Measurements from ENCODE around the gene MCEMP1. TPM values are rescaled to one million over a fixed set of nuclear protein-coding genes. Genes with fewer than 3 reads are reported as not detected.

The MCEMP1 gene
- total and polyA plus RNA-seq, 2 experiments from 2014 or later = not detected

DNA sequence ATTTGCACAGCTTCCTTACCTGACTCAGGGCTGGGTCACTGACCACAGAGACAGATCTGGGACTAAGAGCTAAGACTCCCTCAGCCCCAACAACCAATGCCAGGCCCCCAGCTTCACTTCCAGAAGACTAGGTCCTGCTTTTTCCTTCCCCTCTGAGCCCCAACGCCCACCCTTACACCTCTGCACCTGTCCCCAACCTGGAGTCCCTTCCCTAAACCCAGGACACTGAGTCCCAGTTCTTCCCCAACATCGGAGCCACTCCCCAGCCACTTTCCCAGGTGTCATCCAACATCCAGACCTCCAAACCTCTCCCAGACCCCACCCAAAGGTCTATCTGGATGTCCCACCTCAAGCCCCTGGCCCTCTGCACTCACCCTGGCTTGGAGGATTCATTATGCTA, 22.1 kb downstream of the MCEMP1 start:
- TF ChIP-seq EZH2 (IDR thresholded peaks at IDR 0.05; ENCODE audit: borderline replicate concordance) = no peak
- TF ChIP-seq EZH2phosphoT487 (IDR thresholded peaks at IDR 0.05; ENCODE audit: low read depth, severe bottlenecking, unreplicated experiment) = no peak
- TF ChIP-seq, protein P1, sequence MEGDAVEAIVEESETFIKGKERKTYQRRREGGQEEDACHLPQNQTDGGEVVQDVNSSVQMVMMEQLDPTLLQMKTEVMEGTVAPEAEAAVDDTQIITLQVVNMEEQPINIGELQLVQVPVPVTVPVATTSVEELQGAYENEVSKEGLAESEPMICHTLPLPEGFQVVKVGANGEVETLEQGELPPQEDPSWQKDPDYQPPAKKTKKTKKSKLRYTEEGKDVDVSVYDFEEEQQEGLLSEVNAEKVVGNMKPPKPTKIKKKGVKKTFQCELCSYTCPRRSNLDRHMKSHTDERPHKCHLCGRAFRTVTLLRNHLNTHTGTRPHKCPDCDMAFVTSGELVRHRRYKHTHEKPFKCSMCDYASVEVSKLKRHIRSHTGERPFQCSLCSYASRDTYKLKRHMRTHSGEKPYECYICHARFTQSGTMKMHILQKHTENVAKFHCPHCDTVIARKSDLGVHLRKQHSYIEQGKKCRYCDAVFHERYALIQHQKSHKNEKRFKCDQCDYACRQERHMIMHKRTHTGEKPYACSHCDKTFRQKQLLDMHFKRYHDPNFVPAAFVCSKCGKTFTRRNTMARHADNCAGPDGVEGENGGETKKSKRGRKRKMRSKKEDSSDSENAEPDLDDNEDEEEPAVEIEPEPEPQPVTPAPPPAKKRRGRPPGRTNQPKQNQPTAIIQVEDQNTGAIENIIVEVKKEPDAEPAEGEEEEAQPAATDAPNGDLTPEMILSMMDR (IDR thresholded peaks at IDR 0.05; ENCODE audit: poor library complexity) = no peak
- WGBS (ENCODE audit: low lambda C conversion rate, missing lambda C conversion rate) = 73% methylated on average over 2 of the region's 2 CpGs
- no peak overlapping the region for H2AFZ ChIP-seq

DNA sequence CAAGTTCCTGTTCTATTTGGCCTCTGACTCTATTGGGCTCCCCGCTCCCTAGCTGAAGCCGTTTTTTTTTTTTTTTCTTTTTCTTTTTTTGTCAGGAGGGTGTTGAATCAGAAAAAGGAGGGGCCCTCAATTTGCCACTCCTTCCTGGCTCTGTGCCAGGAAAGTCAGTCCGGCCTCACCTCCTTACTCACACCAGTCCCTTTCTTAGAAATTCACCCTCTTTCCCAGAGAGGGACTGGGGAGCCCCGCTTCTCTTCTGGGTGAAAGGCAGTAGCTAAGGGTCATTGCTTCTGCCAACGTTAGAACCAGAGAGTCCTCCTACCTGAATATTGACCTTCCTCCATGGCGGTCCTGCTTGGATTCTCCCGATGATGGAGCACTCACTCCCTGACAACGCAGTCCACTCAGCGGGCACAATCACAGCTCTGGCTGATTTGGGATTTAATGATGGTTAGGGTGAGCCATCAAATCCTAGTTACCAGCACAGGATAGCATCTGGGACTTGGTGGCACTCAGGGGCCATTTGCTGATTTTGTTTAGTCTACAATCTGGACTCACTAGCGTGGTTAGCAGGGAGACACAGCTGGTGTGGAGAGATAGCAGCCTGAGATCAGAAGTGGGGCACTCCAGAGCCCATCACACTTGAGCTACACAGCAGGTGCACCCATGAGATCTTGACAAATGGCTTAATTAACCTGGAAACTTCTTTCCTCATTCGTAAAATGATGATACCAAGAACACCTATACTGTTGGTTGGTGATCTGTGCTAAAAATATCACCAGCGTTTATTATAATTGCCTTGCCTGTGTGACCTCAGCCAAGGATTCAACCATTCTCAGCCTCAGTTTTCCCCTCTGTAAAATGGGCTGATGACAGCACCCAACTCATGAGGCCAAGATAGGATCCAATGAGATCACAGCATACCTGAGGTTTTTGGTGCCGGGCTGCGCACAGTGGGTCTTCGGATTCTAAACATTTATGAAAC, 22.8 kb downstream of the MCEMP1 start:
- Histone ChIP-seq H3K4me1 (ENCODE audit: insufficient read depth) (no peaks in the 10 kb centered on the region), H3K79me2 (no peaks in the 10 kb centered on the region), H2AFZ (no peak overlapping the region), H3K27me3 (peaks cover 6% of the 10 kb centered on the region), H3K27ac (no peak overlapping the region), H3K9me2 (replicated peaks; ENCODE audit: insufficient read depth) (no peaks in the 10 kb centered on the region), H3K4me3 (no peak overlapping the region), H3K4me2 (no peak overlapping the region), H3K9me3 (ENCODE audit: low read depth) (no peaks in the 10 kb centered on the region), H4K20me1 (ENCODE audit: insufficient read depth, poor library complexity, severe bottlenecking) (no peaks in the 10 kb centered on the region), H3K36me3 (replicated peaks; ENCODE audit: insufficient read depth, low read depth) (no peaks in the 10 kb centered on the region)
- DNase-seq (ENCODE audit: low spot score) = no peak
- TF ChIP-seq, protein P1 (IDR thresholded peaks at IDR 0.05; ENCODE audit: poor library complexity) = no peak
- no peak for TF ChIP-seq EZH2 (IDR thresholded peaks at IDR 0.05; ENCODE audit: borderline replicate concordance)
- TF ChIP-seq EZH2phosphoT487 (IDR thresholded peaks at IDR 0.05; ENCODE audit: low read depth, severe bottlenecking, unreplicated experiment) = no peak
- 73% methylated on average over 15 of the region's 15 CpGs for WGBS (ENCODE audit: low lambda C conversion rate, missing lambda C conversion rate)

More for the DNA sequence above, 22.1 kb downstream of the MCEMP1 start:
- H3K79me2 ChIP-seq = no peaks in the 10 kb centered on the region
- H3K36me3 ChIP-seq (replicated peaks; ENCODE audit: insufficient read depth, low read depth) = no peaks in the 10 kb centered on the region
- H3K4me3 ChIP-seq = no peak overlapping the region
- no peak for DNase-seq (ENCODE audit: low spot score)
- H4K20me1 ChIP-seq (ENCODE audit: insufficient read depth, poor library complexity, severe bottlenecking) = no peaks in the 10 kb centered on the region
- H3K9me3 ChIP-seq (ENCODE audit: low read depth) = no peaks in the 10 kb centered on the region
- no peak overlapping the region for H3K4me2 ChIP-seq
- H3K27ac ChIP-seq = no peak overlapping the region
- H3K4me1 ChIP-seq (ENCODE audit: insufficient read depth) = no peaks in the 10 kb centered on the region
- H3K27me3 ChIP-seq = peaks cover 6% of the 10 kb centered on the region
- no peaks in the 10 kb centered on the region for H3K9me2 ChIP-seq (replicated peaks; ENCODE audit: insufficient read depth)

DNA sequence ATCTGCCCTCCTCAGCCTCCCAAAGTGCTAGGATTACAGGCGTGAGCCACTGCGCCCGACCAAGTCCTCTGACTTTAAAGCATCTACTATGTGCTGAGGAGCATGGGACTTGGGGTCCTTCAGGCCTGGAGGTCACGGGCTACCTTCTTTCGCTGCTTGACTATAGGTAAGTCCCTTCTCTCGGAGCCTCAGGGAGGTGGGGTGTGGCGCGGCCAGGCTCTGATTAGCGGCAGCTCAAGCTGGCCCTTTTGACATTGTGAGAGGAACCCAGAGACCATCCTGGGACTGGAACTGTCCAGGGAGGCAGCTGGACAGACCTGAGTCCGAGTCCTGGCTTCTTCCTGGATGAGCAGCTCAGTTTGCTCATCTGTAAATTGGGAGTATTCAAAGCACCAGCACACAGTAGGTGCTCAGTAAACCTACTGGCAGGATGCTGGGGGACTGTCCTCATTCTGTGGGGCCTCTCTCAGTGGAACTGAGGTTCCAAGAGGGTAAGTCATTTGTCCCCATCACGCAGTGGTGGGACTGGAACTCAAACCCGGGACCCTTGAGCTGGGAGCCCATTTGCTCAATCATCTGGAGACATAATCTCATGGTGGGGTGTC, 24.3 kb downstream of the MCEMP1 start:
- H3K9me2 ChIP-seq (replicated peaks; ENCODE audit: insufficient read depth) = no peaks in the 10 kb centered on the region
- H4K20me1 ChIP-seq (ENCODE audit: insufficient read depth, poor library complexity, severe bottlenecking) = no peaks in the 10 kb centered on the region
- H2AFZ ChIP-seq = no peak overlapping the region
- WGBS (ENCODE audit: low lambda C conversion rate, missing lambda C conversion rate) = 94% methylated on average over 12 of the region's 12 CpGs
- no peak overlapping the region for H3K4me3 ChIP-seq
- H3K4me2 ChIP-seq = no peak overlapping the region
- no peaks in the 10 kb centered on the region for H3K9me3 ChIP-seq (ENCODE audit: low read depth)
- no peak overlapping the region for H3K27ac ChIP-seq
- TF ChIP-seq EZH2 (IDR thresholded peaks at IDR 0.05; ENCODE audit: borderline replicate concordance) (no peak), EZH2phosphoT487 (IDR thresholded peaks at IDR 0.05; ENCODE audit: low read depth, severe bottlenecking, unreplicated experiment) (no peak)
- TF ChIP-seq, protein P1 (IDR thresholded peaks at IDR 0.05; ENCODE audit: poor library complexity) = no peak
- H3K79me2 ChIP-seq = no peaks in the 10 kb centered on the region
- no peak for DNase-seq (ENCODE audit: low spot score)
- H3K27me3 ChIP-seq = peaks cover 6% of the 10 kb centered on the region
- no peaks in the 10 kb centered on the region for H3K36me3 ChIP-seq (replicated peaks; ENCODE audit: insufficient read depth, low read depth)
- H3K4me1 ChIP-seq (ENCODE audit: insufficient read depth) = no peaks in the 10 kb centered on the region
